Right renal cortex interstitium (tissue), 3 donors: ENCODE measurements around the gene F10. TPM values are rescaled to one million over a fixed set of nuclear protein-coding genes. Genes with fewer than 3 reads are reported as not detected.
"Not testable (repeated sequence)": the region's sequence is repeated elsewhere in the genome, so short reads cannot be mapped to it uniquely, and the experiment has no call there.

Experiments used
- DNase-seq, 3 donors: peaks; one replicate each; pipeline ENCODE4 v3.0.0-alpha.2; 2013; ENCODE audit warnings: low read depth in 3 of 3, low spot score in 2 of 3
- polyA plus RNA-seq, 3 donors: library from polyadenylated mRNA; unstranded; fragments of 120-200 nt; gene quantifications; one replicate each; pipeline ENCODE4 v1.2.1, GENCODE V29; 2013; ENCODE audit not compliant: insufficient read length in 3 of 3

The F10 gene
- polyA plus RNA-seq, 3 donors: 16.9 to 20.3 (median 17.7) TPM

- DNase-seq: no peak
Measured at GRCh38 chr13:113150550-113151365, 28.2 kb downstream of the F10 start.

- DNase-seq: no peak
Measured at GRCh38 chr13:113151745-113152690, 29.4 kb downstream of the F10 start.

GRCh38 chr13:113152691-113152983, 30.0 kb downstream of the F10 start:
- no peak for DNase-seq

- no peak for DNase-seq
Measured at GRCh38 chr13:113152984-113153809, 30.6 kb downstream of the F10 start.

- no peak for DNase-seq
Measured at GRCh38 chr13:113153810-113154748, 31.5 kb downstream of the F10 start.

GRCh38 chr13:113155201-113155600, 32.6 kb downstream of the F10 start:
- no peak for DNase-seq

- DNase-seq: no peak
Measured at GRCh38 chr13:113155982-113156655, 33.5 kb downstream of the F10 start.

GRCh38 chr13:113157206-113157928, 34.8 kb downstream of the F10 start:
- DNase-seq: no peak

- no peak for DNase-seq
Measured at GRCh38 chr13:113157929-113158747, 35.5 kb downstream of the F10 start, which contains the start of gene PROZ. TSS of gene PROZ (plus strand) at chr13:113158648. CDS start at chr13:113158661, 13 bp downstream.

GRCh38 chr13:113158946-113159345, 36.3 kb downstream of the F10 start:
- no peak for DNase-seq

- no peak for DNase-seq
Measured at GRCh38 chr13:113159701-113160100, 37.1 kb downstream of the F10 start.

GRCh38 chr13:113160983-113161382, 38.4 kb downstream of the F10 start:
- no peak for DNase-seq

- DNase-seq: no peak
Measured at GRCh38 chr13:113161433-113161832, 38.8 kb downstream of the F10 start.

GRCh38 chr13:113161975-113162374, 39.4 kb downstream of the F10 start:
- DNase-seq: not testable (repeated sequence)

GRCh38 chr13:113162783-113163685, 40.4 kb downstream of the F10 start:
- DNase-seq: no peak

- DNase-seq: no peak
Measured at GRCh38 chr13:113164492-113164891, 41.9 kb downstream of the F10 start.

GRCh38 chr13:113166266-113166665, 43.7 kb downstream of the F10 start:
- no peak for DNase-seq
